Endothelial cell of umbilical vein (primary cell): ENCODE results near the gene ARHGEF17. TPM values are rescaled to one million over a fixed set of nuclear protein-coding genes. Genes with fewer than 3 reads are reported as not detected.

ENCODE experiments used
- BruUV-seq: library from RNA; stranded (reverse); fragments of 400-500 nt; replicated peaks from 2 replicates; lab custom pipeline; 2021; lab: Mats Ljungman, UMichigan
- CTCF ChIA-PET: fragments of 300-600, 350-600 bp; sonication (Branson Sonifier 250); formaldehyde crosslinking; loops from one replicate; lab custom pipeline; 2021; ENCODE audit warnings: antibody characterized with exemption, inconsistent platforms; lab: Charles Lee
- POLR2A ChIA-PET: fragments of 300-600, 350-600 bp; sonication (Branson Sonifier 250); formaldehyde crosslinking; loops from one replicate; lab custom pipeline; 2021; ENCODE audit warnings: antibody characterized with exemption, inconsistent platforms; lab: Charles Lee
- DNase-seq: peaks from one replicate; pipeline ENCODE4 v3.0.0-alpha.2; 2011; ENCODE audit warnings: low read depth, low spot score
- FAIRE-seq: peaks from 2 replicates; lab custom pipeline; 2011; peaks lifted over from hg19 to GRCh38; lab: Jason Lieb, UNC
- H2AFZ ChIP-seq: 2 replicates; pipeline ENCODE4 v1.6.0; 2012; ENCODE audit warnings: low read depth, low read length, control low read depth, inconsistent platforms
- H3K27ac ChIP-seq: 2 replicates; pipeline ENCODE4 v1.5.1; 2011; ENCODE audit warnings: low read depth, mild to moderate bottlenecking, control low read depth, low read length, moderate library complexity; ENCODE audit not compliant: insufficient read depth
- H3K27me3 ChIP-seq, 2 experiments: 2 replicates each; pipeline versions ENCODE4 v1.6.0 to v1.6.1; 2011; ENCODE audit warnings: low read length in 2 of 2, mixed read lengths in 1 of 2; ENCODE audit not compliant: control insufficient read depth in 2 of 2, insufficient read depth in 2 of 2
- H3K36me3 ChIP-seq, 2 experiments: 2 replicates in 1 of 2; 3 replicates in 1 of 2; pipeline ENCODE4 v1.5.1; 2011; ENCODE audit warnings: low read length in 2 of 2, mild to moderate bottlenecking in 1 of 2, moderate library complexity in 1 of 2; ENCODE audit not compliant: control insufficient read depth in 2 of 2, insufficient read depth in 2 of 2; ENCODE audit errors: extremely low read depth in 1 of 2
- H3K4me1 ChIP-seq: 3 replicates; pipeline ENCODE4 v1.5.1; 2011; ENCODE audit warnings: mild to moderate bottlenecking, low read length; ENCODE audit not compliant: control insufficient read depth, insufficient read depth; ENCODE audit errors: extremely low read depth
- H3K4me2 ChIP-seq: 2 replicates; pipeline ENCODE4 v1.6.1; 2011; ENCODE audit warnings: low read length, control low read depth, mixed read lengths; ENCODE audit not compliant: insufficient read depth
- H3K4me3 ChIP-seq, 3 experiments: fragments of 200-600 bp in 1 of 3; sonication (generic), shearing (Covaris generic) in 1 of 3; replicated peaks in 1 of 3; 2 replicates each; pipeline ENCODE4 v1.5.1; 2011 to 2016; ENCODE audit warnings: control low read depth in 3 of 3, low read length in 3 of 3, mild to moderate bottlenecking in 2 of 3, inconsistent platforms in 1 of 3, low read depth in 1 of 3, moderate library complexity in 1 of 3; ENCODE audit not compliant: insufficient read depth in 1 of 3
- H3K79me2 ChIP-seq: 2 replicates; pipeline ENCODE4 v1.6.0; 2012; ENCODE audit warnings: low read length, inconsistent platforms; ENCODE audit not compliant: control insufficient read depth, insufficient read depth
- H3K9ac ChIP-seq: replicated peaks from 2 replicates; pipeline ENCODE3; 2011; ENCODE audit warnings: low read length, control low read depth; ENCODE audit not compliant: insufficient read depth; ENCODE audit errors: extremely low read depth
- H3K9me1 ChIP-seq: replicated peaks from 3 replicates; pipeline ENCODE4 v1.6.0; 2011; ENCODE audit warnings: mild to moderate bottlenecking, low read length; ENCODE audit not compliant: control insufficient read depth, insufficient read depth; ENCODE audit errors: extremely low read depth
- H3K9me3 ChIP-seq: replicated peaks from 2 replicates; pipeline ENCODE4 v1.5.1; 2012; ENCODE audit warnings: low read length, inconsistent platforms; ENCODE audit not compliant: control insufficient read depth, insufficient read depth
- H4K20me1 ChIP-seq: replicated peaks from 2 replicates; pipeline ENCODE3; 2011; ENCODE audit warnings: mild to moderate bottlenecking, low read length; ENCODE audit not compliant: control insufficient read depth, insufficient read depth; ENCODE audit errors: extremely low read depth
- EZH2 ChIP-seq: IDR thresholded peaks from 2 replicates; pipeline ENCODE4 v1.6.1; 2012; ENCODE audit warnings: borderline replicate concordance, low read depth, mild to moderate bottlenecking, moderate library complexity, low read length, inconsistent platforms; ENCODE audit not compliant: severe bottlenecking
- FOS ChIP-seq: IDR thresholded peaks from 2 replicates; pipeline ENCODE4 v1.6.1; 2011; ENCODE audit warnings: mild to moderate bottlenecking, low read length, moderate library complexity, borderline replicate concordance; ENCODE audit not compliant: insufficient read depth
- GATA2 ChIP-seq: IDR thresholded peaks from 2 replicates; pipeline ENCODE4 v1.7.0; 2011; ENCODE audit warnings: low read depth, mild to moderate bottlenecking, moderate library complexity, mixed read lengths, low read length; ENCODE audit not compliant: insufficient read length, insufficient read depth
- JUN ChIP-seq: IDR thresholded peaks from 2 replicates; pipeline ENCODE4 v1.6.1; 2011; ENCODE audit warnings: borderline replicate concordance, low read depth; ENCODE audit not compliant: insufficient read length, insufficient read depth
- MYC ChIP-seq: IDR thresholded peaks from one replicate; pipeline ENCODE4 v1.6.1; 2011; ENCODE audit warnings: mild to moderate bottlenecking, low read depth, low read length
- POLR2A ChIP-seq: IDR thresholded peaks from 2 replicates; pipeline ENCODE4 v1.6.1; 2012; ENCODE audit warnings: low read depth, mild to moderate bottlenecking, control low read depth, low read length
- POLR2AphosphoS5 ChIP-seq: IDR thresholded peaks from 2 replicates; pipeline ENCODE4 v1.6.1; 2012; ENCODE audit warnings: low read depth, mild to moderate bottlenecking, control low read depth, low read length, moderate library complexity; ENCODE audit not compliant: insufficient read depth
- dilution Hi-C: fragments of 300-500 bp; cut with MboI; formaldehyde crosslinking; loops from one replicate; pipeline ENCODE4 v1.15.0; 2019; ENCODE audit warnings: low sequenced_read_pairs; ENCODE audit not compliant: extremely low pct_ligation_motif_present
- intact Hi-C: fragments of 100-400 bp; cut with micrococcal nuclease; formaldehyde crosslinking; loops from one replicate; pipeline ENCODE4 v1.10.0; 2022
- polyA plus RNA-seq, 4 experiments: library from polyadenylated mRNA; depleted of rRNA in 3 of 4; stranded (reverse) in 3 of 4; unstranded in 1 of 4; fragments of >200 nt; gene quantifications; 2 replicates each; pipeline versions ENCODE4 v1.2.1 to v1.2.3, GENCODE V29; 2011 to 2012; ENCODE audit warnings: missing spikeins in 1 of 4
- total RNA-seq: library from RNA; stranded (reverse); gene quantifications from 2 replicates; pipeline ENCODE4 v1.2.3, GENCODE V29; 2021
- TF ChIP-seq, protein P1 (sequence below): IDR thresholded peaks from 2 replicates; pipeline ENCODE4 v1.6.1; 2011; ENCODE audit not compliant: insufficient read depth, insufficient read length
- TF ChIP-seq, protein P2 (sequence below), 2 donors: IDR thresholded peaks; 1 replicate in 1 of 2; 2 replicates in 1 of 2; pipeline ENCODE4 v1.5.1; 2011; ENCODE audit warnings: low read length in 2 of 2, mild to moderate bottlenecking in 2 of 2, moderate library complexity in 2 of 2, control low read depth in 1 of 2, inconsistent platforms in 1 of 2, low read depth in 1 of 2; ENCODE audit not compliant: insufficient read depth in 1 of 2; ENCODE audit errors: extremely low read depth in 1 of 2

ARHGEF17 gene
- total and polyA plus RNA-seq, 2 donors (not counting 3 experiments of a cell fraction or from before 2014, with no cell fraction given): 74.9 to 89.9 TPM

DNA sequence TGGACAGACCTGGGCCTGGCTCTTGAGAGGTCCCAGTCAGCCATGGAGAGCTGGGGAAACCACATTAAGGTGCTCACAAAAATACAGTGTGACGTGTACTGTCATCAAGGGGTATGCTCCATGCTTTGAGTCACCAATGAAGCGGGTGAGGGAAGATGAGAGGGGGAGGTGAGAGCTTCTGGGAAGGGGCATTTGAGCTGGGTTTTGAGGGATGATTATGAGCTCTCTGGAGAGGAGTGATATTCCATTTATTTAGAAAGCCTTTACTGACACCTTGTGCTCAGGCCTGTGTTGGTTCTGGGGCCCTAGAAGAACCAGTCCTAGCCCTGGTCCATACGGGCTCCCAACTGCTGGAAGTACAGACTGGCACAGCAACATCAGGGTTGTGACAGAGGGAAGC lies 10.4 kb upstream of the ARHGEF17 start:
- TF ChIP-seq FOS (no peak), MYC (no peak), JUN (no peak), EZH2 (no peak), GATA2 (no peak), POLR2AphosphoS5 (no peak), POLR2A (no peak)
- TF ChIP-seq, protein P1, sequence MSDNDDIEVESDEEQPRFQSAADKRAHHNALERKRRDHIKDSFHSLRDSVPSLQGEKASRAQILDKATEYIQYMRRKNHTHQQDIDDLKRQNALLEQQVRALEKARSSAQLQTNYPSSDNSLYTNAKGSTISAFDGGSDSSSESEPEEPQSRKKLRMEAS: no peak
- TF ChIP-seq, protein P2, sequence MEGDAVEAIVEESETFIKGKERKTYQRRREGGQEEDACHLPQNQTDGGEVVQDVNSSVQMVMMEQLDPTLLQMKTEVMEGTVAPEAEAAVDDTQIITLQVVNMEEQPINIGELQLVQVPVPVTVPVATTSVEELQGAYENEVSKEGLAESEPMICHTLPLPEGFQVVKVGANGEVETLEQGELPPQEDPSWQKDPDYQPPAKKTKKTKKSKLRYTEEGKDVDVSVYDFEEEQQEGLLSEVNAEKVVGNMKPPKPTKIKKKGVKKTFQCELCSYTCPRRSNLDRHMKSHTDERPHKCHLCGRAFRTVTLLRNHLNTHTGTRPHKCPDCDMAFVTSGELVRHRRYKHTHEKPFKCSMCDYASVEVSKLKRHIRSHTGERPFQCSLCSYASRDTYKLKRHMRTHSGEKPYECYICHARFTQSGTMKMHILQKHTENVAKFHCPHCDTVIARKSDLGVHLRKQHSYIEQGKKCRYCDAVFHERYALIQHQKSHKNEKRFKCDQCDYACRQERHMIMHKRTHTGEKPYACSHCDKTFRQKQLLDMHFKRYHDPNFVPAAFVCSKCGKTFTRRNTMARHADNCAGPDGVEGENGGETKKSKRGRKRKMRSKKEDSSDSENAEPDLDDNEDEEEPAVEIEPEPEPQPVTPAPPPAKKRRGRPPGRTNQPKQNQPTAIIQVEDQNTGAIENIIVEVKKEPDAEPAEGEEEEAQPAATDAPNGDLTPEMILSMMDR (IDR thresholded peaks at IDR 0.05; ENCODE audit: extremely low read depth in 1 of 2, insufficient read depth in 1 of 2, low read depth in 1 of 2, low read length in 2 of 2): no peak
- Histone ChIP-seq H3K4me3 (no peak overlapping the region), H3K36me3 (no peaks in the 10 kb centered on the region), H3K4me2 (no peak overlapping the region), H3K27ac (no peak overlapping the region), H3K9me3 (no peaks in the 10 kb centered on the region), H3K4me1 (peaks cover 2% of the 10 kb centered on the region), H3K79me2 (no peaks in the 10 kb centered on the region), H3K9me1 (no peaks in the 10 kb centered on the region), H3K27me3 (no peaks in the 10 kb centered on the region), H3K9ac (no peak overlapping the region), H4K20me1 (no peaks in the 10 kb centered on the region), H2AFZ (no peak overlapping the region)
- ChIA-PET POLR2A (no interaction called here), CTCF (interaction anchor here (0.5 to 8.1 kb wide), 11 partner anchors 9 to 1986 kb away, joined by 3 to 89 read pairs (median 6); no protein-coding TSS in a partner anchor)
- BruUV-seq: no TSS peak
- dilution Hi-C loops: no loop called here
- FAIRE-seq (no peak), DNase-seq (no peak)
- intact Hi-C loops: no loop called here
